Esophagus squamous epithelium (tissue), 4 donors: ENCODE data around the gene RGS12.

ENCODE experiments used
- POLR2A ChIP-seq, 4 donors: fragments of 450-650 bp; IDR thresholded peaks; one replicate each; pipeline ENCODE4 v1.6.1; 2017; ENCODE audit warnings: antibody characterized with exemption in 4 of 4, mild to moderate bottlenecking in 4 of 4, moderate library complexity in 3 of 4
- TF ChIP-seq, protein P1 (sequence below), 6 experiments: fragments of 450-650 bp in 4 of 6; fragments of 200-600 bp in 2 of 6; sonication (generic) in 2 of 6; IDR thresholded peaks; one replicate each; pipeline ENCODE4 v1.5.1; 2016 to 2019; ENCODE audit warnings: antibody characterized with exemption in 6 of 6, mild to moderate bottlenecking in 4 of 6, moderate library complexity in 4 of 6

DNA sequence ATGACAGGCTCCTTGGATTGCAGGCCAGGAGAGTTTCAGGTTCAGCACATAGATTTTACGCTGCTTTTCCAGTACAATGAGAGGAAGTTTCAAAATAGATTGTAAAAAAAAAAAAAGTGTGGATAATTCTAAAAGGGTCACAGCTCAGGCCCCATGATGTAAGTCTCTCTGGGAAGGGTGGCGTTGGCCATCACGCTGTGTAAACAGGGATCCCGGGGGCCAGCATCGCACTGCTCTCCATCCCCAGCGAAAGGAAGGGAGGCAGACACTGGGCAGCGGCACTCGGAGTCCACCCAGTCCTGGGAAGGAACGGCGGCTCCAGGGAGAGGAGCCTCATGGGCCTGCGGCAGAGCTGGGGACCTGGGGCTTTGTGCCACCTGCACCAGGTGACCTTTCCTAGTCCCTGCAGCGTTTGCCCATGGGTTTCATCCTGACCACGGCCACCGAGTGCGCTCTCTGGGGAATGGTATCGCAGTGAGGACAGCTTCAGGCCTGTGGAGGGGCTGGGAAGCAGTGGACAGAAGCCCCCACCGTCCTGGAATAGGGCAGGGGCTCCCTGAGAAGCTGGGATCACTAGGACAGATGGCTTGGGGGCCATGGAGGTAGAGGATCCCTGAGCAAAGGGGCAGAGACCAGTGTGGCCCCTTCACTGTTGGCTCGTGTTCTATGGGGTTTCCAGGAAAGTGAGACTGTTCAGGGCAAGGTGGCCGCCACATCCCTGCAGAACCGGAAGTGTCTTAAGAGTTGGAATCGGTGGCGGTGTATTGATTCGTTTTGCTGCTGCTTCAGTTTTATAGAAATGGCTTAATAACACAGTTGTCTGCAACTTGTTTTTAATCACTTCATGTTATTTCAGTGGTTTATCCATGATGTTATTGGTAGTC, 38.9 kb downstream of the RGS12 start:
- TF ChIP-seq, protein P1, sequence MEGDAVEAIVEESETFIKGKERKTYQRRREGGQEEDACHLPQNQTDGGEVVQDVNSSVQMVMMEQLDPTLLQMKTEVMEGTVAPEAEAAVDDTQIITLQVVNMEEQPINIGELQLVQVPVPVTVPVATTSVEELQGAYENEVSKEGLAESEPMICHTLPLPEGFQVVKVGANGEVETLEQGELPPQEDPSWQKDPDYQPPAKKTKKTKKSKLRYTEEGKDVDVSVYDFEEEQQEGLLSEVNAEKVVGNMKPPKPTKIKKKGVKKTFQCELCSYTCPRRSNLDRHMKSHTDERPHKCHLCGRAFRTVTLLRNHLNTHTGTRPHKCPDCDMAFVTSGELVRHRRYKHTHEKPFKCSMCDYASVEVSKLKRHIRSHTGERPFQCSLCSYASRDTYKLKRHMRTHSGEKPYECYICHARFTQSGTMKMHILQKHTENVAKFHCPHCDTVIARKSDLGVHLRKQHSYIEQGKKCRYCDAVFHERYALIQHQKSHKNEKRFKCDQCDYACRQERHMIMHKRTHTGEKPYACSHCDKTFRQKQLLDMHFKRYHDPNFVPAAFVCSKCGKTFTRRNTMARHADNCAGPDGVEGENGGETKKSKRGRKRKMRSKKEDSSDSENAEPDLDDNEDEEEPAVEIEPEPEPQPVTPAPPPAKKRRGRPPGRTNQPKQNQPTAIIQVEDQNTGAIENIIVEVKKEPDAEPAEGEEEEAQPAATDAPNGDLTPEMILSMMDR (IDR thresholded peaks at IDR 0.05) = no peak
- no peak for TF ChIP-seq POLR2A (IDR thresholded peaks at IDR 0.05)
